Measurements from ENCODE around the gene PHC2.

DNA sequence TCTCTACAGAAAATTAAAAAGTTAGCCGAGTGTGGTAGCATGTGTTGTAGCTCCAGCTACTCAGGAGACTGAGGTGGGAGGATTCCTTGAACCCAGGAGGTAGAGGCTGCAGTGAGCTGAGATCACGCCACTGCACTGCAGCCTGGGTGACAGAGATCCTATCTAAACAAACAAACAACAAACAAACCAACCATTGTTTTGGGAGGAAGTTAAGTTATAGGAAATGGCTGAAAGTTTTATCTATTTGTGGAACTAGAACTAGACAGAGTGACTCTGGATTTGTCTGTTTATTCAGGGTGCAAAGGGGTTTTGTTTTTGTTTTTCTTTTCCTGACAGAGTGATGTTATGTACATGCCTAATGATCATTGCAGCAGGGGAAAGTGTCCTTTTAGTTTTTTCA is 143.6 kb downstream of the PHC2 start:
- TF ChIP-seq POLR2A (IDR thresholded peaks at IDR 0.05; ENCODE audit: low read depth, low read length) (no peak), TAF1 (IDR thresholded peaks at IDR 0.05; ENCODE audit: low read depth, low read length) (no peak)
